Activated CD4-positive, alpha-beta T cell treated with anti-CD3 and anti-CD28 coated beads, Interleukin-2, amount 50 U/mL, for 4 hours (primary cell): ENCODE data around the gene TAL2.

ENCODE experiments used
- DNase-seq, 2 experiments: peaks; one replicate each; pipeline ENCODE4 v3.0.0-alpha.2; 2020

The TAL2 gene

DNA sequence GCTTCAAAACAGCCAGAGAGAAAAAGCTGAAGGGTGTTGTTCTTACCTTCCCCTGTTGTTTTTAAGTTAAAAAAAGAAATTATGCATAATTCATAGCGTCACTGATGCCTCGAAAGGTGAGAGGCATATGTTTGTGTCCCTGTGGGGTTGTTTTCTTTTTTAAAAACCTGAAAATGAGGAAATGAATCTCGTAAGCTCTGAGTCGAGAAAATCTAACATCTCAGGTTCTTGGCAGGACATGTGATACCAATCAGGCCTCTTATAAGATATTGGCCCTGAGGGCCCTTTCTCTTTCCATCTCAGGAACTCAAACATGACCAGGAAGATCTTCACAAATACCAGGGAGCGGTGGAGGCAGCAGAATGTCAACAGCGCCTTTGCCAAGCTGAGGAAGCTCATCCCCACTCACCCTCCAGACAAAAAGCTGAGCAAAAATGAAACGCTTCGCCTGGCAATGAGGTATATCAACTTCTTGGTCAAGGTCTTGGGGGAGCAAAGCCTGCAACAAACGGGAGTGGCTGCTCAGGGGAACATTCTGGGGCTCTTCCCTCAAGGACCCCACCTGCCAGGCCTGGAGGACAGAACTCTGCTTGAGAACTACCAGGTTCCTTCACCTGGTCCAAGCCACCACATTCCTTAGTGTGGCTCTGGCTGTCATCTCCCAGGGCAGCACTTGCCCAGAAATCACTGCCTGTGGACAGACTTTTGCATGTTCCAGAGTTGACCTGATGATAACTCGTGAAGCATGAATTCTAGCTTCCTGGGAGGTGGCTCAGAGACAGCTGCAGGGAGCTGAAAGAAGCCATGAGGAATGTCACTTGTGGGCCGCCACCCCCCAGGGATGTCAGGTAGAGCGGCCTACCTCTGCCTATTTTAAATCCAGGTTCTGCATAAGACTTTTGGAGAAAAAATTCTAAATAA is at the start of gene TAL2:
Gene TAL2 (plus strand): TSS at position 274 of the 921 bp plus-strand sequence. CDS start 40 bp downstream, at position 314.
- no peak for DNase-seq

DNA sequence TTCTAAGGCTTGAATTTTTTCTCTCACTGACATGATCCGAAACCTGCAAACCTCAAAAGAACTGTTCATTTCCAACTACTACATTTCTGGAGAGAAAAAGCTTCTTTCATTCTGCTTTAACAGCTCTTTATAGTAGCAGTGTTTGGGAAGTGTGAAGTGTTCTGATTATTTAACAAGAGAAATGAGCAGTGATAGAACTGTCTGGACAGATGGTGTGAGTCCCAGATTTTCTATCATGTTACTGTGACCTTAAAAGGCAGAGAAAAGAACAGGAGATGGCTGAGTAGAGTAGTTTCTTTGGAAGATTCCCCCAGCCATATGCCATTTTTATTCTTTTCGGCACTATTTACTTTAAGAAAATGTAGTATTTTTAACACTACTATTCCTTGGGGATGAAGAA is 41.3 kb upstream of the TAL2 start:
- DNase-seq, result no peak

GRCh38 chr9:105625088-105625487 is 37.2 kb upstream of the TAL2 start:
- no peak for DNase-seq

GRCh38 chr9:105632807-105633206 is 29.4 kb upstream of the TAL2 start:
- DNase-seq, result no peak

DNA sequence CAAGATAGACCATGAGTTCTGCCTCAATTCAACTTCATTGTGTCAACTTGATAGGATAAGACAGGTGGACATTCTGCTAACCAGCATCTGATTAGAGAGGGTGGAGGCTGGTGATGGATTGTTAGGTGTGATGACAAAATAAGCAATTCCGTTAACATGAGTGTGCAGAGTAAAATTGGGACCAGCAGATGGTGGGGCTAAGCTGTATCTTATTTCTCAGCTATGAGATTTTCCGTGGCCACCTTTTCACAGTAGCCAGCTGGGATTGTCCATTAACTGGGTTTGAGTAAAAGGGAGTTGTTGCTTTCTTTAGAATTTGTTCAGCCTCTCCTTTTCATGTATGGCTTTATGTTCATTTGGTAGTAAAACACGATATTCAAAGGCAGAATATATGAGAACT is 28.8 kb upstream of the TAL2 start:
- DNase-seq, result no peak

DNA sequence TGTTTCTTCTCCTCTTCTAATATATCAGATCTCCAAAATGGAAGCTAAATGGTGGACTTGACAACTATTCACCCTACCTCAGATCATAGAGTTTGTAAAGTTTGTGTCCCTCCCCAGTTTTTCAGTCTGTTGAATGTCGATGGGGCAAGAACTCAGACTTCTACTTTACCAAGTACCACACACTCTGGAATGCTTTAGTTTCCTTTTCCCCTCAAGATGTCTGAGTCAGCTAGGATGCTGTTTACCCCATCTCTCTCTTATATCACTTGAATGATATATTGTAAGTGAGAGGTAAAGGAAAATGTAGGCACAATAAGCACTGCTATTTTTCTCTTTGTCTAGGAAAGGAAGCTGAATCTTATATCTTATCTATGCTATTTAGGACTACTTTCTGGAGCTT is 25.9 kb upstream of the TAL2 start:
- DNase-seq, result no peak

GRCh38 chr9:105637787-105638395 is 24.4 kb upstream of the TAL2 start:
- no peak for DNase-seq

DNA sequence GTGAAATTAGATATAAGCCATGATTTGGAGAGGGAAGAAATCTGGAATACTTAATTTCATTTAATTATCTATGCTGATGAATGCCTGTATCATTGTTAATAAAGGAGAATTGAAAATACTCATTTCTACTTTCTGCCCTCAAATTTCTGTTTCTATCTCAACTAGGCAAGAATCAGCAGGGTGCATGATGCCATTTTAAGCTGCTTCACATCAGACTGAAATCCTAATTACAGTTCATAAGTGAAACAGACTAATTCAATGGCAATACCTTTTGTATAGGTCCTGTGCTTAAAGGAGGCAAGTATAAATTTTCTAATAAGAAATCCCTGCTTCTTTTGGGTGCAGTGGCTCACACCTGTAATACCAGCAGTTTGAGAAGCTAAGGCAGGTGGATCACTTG is 22.3 kb upstream of the TAL2 start:
- no peak for DNase-seq

GRCh38 chr9:105643795-105644194 is 18.5 kb upstream of the TAL2 start:
- DNase-seq, result no peak

GRCh38 chr9:105646879-105647594 is 15.2 kb upstream of the TAL2 start:
- DNase-seq, result no peak

GRCh38 chr9:105647595-105648349 is 14.5 kb upstream of the TAL2 start:
- DNase-seq, result no peak

GRCh38 chr9:105651806-105652205 is 10.5 kb upstream of the TAL2 start:
- DNase-seq, result no peak

GRCh38 chr9:105656131-105656921 is 5.9 kb upstream of the TAL2 start:
- DNase-seq, result no peak

- DNase-seq, result no peak
Measured at GRCh38 chr9:105658351-105658750, 3.9 kb upstream of the TAL2 start.

DNA sequence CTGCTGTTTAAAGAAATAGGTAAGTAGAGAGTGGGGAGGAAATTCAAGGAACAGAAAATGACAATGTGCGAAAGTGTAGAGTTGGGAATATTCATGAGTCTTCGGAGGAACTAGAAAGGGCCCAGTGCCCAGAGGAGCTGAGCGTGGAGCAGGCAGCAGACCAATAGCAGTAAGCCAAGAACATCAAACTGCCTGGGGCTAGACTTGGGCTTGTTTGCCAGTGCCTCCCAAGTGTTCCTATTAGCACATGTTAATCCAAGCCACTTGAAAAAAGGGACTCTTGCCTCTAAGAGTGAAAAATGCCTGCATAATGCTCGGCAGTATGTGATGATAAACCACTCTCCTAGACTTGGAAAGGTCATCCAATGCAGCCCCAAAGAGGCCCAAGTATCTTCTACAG is 1.2 kb upstream of the TAL2 start:
- DNase-seq, result no peak

DNA sequence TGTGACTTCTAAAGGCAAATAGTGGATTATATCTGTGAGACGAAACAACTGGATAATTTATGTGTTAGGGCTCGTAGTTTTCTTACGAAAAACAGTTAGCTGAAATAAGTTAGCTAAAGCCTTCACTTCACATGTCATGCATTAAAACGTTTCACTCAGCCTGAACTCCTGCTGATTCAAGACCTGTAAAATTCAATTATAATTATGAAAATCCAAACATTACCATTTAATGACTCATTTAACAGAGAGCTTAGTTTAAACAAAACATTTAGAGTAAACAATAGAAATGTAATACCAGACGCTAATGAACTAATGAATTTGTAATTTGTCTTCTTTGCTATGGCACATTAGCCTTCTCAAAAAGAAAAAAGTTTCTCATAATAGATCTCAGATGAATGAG is 1.7 kb downstream of the TAL2 start:
- no peak for DNase-seq

DNA sequence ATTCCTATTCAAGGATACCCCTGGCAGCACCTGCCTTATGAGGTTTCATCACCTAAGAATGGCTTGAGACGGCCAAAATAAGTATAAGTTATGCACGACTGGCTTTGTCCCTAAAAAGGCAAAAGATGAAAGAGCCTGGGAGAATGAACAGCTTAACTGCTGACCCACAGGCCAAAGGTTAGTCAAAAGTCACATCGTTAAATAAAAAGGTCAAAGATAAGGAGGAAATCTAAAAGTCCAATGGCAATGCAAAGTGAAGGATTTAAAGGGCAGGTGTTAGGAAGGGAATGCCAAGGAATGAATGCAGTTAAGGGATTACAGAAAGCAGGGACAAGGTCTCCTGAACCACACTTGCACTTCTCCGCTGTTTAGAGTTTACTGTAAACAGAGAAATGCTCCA is 5.6 kb downstream of the TAL2 start:
- no peak for DNase-seq

DNA sequence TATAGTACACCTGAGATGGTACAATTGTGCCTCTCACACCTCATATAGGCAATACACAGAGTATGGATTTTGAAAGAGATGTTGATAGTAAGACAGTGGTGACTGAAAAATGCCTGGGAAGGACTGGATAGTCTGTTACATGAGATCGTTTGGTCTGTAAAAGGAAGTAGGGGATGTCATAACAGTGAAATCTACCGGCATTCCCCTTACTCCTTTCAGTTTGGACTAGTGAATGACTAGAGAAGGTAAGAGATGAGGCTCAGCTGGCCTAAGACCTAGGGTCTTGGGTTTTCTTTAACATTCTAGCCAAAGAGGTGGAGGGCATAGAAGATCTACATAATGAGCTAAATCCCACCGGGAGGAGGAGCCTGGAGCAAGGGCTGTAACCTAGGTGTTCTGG is 8.1 kb downstream of the TAL2 start:
- DNase-seq, result no peak

- no peak for DNase-seq
Measured at GRCh38 chr9:105670775-105671174, 8.5 kb downstream of the TAL2 start.

DNA sequence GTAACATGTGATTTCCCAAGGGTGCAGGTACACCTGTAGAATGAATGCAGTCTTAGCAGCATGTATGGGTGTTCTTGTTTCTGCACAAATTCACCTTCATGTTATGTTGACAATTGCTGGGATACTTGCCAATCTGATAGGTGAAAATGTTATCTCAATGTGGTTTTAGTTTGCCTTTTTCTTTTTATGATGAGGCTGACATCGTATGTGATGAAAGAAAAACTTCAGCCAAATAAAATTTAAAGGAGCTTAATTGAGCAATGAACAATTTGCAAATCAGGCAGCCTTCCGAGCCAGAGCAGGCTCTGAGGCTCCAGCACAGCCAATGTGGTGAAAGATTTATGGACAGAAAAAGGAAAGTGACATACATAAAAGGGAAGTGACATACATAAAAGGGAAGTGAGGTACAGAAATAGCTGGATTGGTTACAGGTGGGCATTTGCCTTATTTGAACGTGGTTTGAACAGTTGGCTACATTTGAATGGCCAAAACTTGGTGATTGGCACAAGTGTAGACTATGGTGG is 10.5 kb downstream of the TAL2 start:
- no peak for DNase-seq

DNA sequence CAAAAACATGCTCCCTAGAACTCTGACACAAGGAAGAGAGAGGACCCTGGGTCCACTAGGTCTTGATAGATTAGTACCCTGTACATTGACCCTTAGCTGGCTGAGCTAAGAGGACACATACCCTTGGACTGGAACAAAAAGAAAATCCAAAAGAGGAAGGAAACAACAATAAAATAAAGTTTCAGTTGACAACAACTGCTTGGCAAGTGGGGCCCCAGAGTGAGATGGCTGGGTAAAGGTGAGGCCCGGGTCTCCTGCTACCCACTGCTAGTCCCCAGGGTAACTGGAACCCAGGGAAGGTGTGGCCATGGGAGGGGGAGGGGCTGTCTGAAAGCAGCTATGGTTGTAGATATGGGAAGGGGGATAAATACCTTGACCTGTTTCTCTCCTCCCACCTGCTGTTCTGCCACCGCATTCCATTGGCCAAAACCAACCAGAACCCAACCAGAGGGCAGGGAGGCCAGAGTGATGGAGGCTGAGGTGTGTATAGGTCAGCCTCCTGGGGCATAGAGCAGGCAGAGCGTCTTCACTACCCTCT is 11.7 kb downstream of the TAL2 start:
- no peak for DNase-seq
